DOHH2 (cell line): ENCODE measurements around the gene ZSCAN21.

Source experiments
- EZH2phosphoT487 ChIP-seq: fragments of 200-600 bp; sonication (generic); IDR thresholded peaks from 2 replicates; pipeline ENCODE4 v1.6.1; 2017; ENCODE audit warnings: borderline replicate concordance, mild to moderate bottlenecking, antibody characterized with exemption, low read length, moderate library complexity, mixed read lengths
- TF ChIP-seq, protein P1 (sequence below): fragments of 200-600 bp; sonication (generic); IDR thresholded peaks from one replicate; pipeline ENCODE4 v1.5.1; 2014; ENCODE audit warnings: antibody characterized with exemption, mild to moderate bottlenecking, low read depth, low read length; ENCODE audit not compliant: poor library complexity, severe bottlenecking

DNA sequence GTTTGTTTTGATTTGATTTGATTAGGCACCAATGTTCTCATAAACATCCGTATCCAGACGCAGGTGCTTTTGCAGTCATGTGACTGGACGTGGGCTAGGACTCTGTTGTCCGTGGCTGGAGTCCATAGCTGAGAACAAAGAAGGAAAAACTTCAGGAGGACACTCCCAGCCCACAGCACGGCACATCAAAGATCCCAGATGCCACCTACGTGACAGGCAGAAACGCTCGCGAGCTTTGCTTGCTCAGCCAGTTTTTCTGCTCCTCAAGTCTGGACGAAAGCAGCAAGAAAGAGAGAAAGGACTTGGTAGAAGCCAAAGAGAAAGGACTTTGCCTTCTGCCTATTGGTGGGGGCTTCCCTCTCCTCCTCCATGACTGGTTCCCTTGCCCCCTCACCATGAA, 41.0 kb upstream of the ZSCAN21 start:
- TF ChIP-seq, protein P1, sequence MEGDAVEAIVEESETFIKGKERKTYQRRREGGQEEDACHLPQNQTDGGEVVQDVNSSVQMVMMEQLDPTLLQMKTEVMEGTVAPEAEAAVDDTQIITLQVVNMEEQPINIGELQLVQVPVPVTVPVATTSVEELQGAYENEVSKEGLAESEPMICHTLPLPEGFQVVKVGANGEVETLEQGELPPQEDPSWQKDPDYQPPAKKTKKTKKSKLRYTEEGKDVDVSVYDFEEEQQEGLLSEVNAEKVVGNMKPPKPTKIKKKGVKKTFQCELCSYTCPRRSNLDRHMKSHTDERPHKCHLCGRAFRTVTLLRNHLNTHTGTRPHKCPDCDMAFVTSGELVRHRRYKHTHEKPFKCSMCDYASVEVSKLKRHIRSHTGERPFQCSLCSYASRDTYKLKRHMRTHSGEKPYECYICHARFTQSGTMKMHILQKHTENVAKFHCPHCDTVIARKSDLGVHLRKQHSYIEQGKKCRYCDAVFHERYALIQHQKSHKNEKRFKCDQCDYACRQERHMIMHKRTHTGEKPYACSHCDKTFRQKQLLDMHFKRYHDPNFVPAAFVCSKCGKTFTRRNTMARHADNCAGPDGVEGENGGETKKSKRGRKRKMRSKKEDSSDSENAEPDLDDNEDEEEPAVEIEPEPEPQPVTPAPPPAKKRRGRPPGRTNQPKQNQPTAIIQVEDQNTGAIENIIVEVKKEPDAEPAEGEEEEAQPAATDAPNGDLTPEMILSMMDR = no peak
- no peak for TF ChIP-seq EZH2phosphoT487
